NCI-H774 (cell line): Measurements from ENCODE around the gene ZKSCAN4.

Experiments
- DNase-seq: peaks from one replicate; lab custom pipeline; 2025; lab: John Stamatoyannopoulos, UW

Gene ZKSCAN4

GRCh38 chr6:28208111-28208659, 43.9 kb downstream of the ZKSCAN4 start:
- DNase-seq = no peak

- DNase-seq = no peak
Observed at GRCh38 chr6:28207510-28208110, 44.5 kb downstream of the ZKSCAN4 start.

- no peak for DNase-seq
Observed at GRCh38 chr6:28206928-28207509, 45.0 kb downstream of the ZKSCAN4 start.

GRCh38 chr6:28206527-28206926, 45.5 kb downstream of the ZKSCAN4 start:
- DNase-seq = no peak

- DNase-seq = no peak
Observed at GRCh38 chr6:28205879-28206278, 46.2 kb downstream of the ZKSCAN4 start.

- DNase-seq = no peak
Observed at GRCh38 chr6:28203201-28203600, 48.9 kb downstream of the ZKSCAN4 start.

- DNase-seq = no peak
Observed at GRCh38 chr6:28200020-28200419, 52.0 kb downstream of the ZKSCAN4 start.
